Smooth muscle cell (in vitro differentiated cells): ENCODE results near the gene ZDHHC4. TPM values are rescaled to one million over a fixed set of nuclear protein-coding genes. Genes with fewer than 3 reads are reported as not detected.

Experiments used
- DNase-seq: peaks from one replicate; lab custom pipeline; 2025; ENCODE audit not compliant: unreplicated experiment; lab: John Stamatoyannopoulos, UW
- H2AFZ ChIP-seq: fragments of 200-600 bp; sonication (generic); 2 replicates; pipeline ENCODE4 v1.6.0; 2016; ENCODE audit warnings: antibody characterized with exemption, low read depth, mild to moderate bottlenecking
- H3F3A ChIP-seq: fragments of 200-600 bp; sonication (generic); 2 replicates; pipeline ENCODE4 v1.6.0; 2017; ENCODE audit warnings: antibody characterized with exemption, low read depth
- H3K27ac ChIP-seq: fragments of 200-600 bp; sonication (generic); 2 replicates; pipeline ENCODE4 v1.5.1; 2016; ENCODE audit warnings: low read depth, mild to moderate bottlenecking
- H3K27me3 ChIP-seq: fragments of 200-600 bp; sonication (generic); 2 replicates; pipeline ENCODE4 v1.6.1; 2016; ENCODE audit warnings: low read depth, mild to moderate bottlenecking
- H3K36me3 ChIP-seq: fragments of 200-600 bp; sonication (generic); 2 replicates; pipeline ENCODE4 v1.5.1; 2016; ENCODE audit warnings: low read depth
- H3K4me1 ChIP-seq: fragments of 200-600 bp; sonication (generic); 2 replicates; pipeline ENCODE4 v1.5.1; 2016; ENCODE audit warnings: low read depth
- H3K4me2 ChIP-seq: fragments of 200-600 bp; sonication (generic); 2 replicates; pipeline ENCODE4 v1.6.0; 2016; ENCODE audit warnings: mild to moderate bottlenecking
- H3K4me3 ChIP-seq: fragments of 200-600 bp; sonication (generic); 2 replicates; pipeline ENCODE4 v1.5.1; 2016; ENCODE audit warnings: mild to moderate bottlenecking
- H3K79me2 ChIP-seq: fragments of 200-600 bp; sonication (generic); 2 replicates; pipeline ENCODE4 v1.6.0; 2016; ENCODE audit warnings: low read depth, mild to moderate bottlenecking
- H3K9ac ChIP-seq: fragments of 200-600 bp; sonication (generic); 2 replicates; pipeline ENCODE4 v1.6.0; 2016; ENCODE audit warnings: low read depth
- H3K9me3 ChIP-seq: fragments of 200-600 bp; sonication (generic); replicated peaks from 2 replicates; pipeline ENCODE4 v1.5.1; 2016; ENCODE audit warnings: low read depth
- H4K20me1 ChIP-seq: fragments of 200-600 bp; sonication (generic); 2 replicates; pipeline ENCODE4 v1.6.0; 2016; ENCODE audit warnings: low read depth
- WGBS: methylation state at CpG from one replicate; pipeline ENCODE4 v1.1.7; 2016; ENCODE audit warnings: low lambda C conversion rate; 5-methylcytosine and 5-hydroxymethylcytosine counted together
- polyA plus RNA-seq: library from polyadenylated mRNA; unstranded; fragments of >200 nt; fragmentation: Nextera tagmentation; extraction: Ambion mirVana; gene quantifications from 2 replicates; pipeline ENCODE4 v1.2.1, GENCODE V29; 2016
- total RNA-seq: library from RNA; depleted of rRNA; stranded (reverse); fragments of >200 nt; gene quantifications from 2 replicates; pipeline ENCODE4 v1.2.3, GENCODE V29; 2014
- TF ChIP-seq, protein P1 (sequence below): fragments of 200-600 bp; sonication (generic); IDR thresholded peaks from 2 replicates; pipeline ENCODE4 v1.5.1; 2017; ENCODE audit warnings: borderline replicate concordance, mild to moderate bottlenecking, antibody characterized with exemption; ENCODE audit not compliant: insufficient read depth, poor library complexity, severe bottlenecking

The ZDHHC4 gene
- total and polyA plus RNA-seq, 2 experiments from 2014 or later, result 55.8 to 86.8 TPM

DNA sequence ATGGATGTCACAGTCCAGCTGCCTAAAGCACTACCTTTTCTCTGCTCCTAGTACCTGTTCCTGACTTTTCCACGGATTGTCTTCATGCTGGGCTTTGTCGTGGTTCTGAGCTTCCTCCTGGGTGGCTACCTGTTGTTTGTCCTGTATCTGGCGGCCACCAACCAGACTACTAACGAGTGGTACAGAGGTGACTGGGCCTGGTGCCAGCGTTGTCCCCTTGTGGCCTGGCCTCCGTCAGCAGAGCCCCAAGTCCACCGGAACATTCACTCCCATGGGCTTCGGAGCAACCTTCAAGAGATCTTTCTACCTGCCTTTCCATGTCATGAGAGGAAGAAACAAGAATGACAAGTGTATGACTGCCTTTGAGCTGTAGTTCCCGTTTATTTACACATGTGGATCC is 11.3 kb downstream of the ZDHHC4 start:
- peaks cover 5% of the 10 kb centered on the region for H4K20me1 ChIP-seq
- TF ChIP-seq, protein P1, sequence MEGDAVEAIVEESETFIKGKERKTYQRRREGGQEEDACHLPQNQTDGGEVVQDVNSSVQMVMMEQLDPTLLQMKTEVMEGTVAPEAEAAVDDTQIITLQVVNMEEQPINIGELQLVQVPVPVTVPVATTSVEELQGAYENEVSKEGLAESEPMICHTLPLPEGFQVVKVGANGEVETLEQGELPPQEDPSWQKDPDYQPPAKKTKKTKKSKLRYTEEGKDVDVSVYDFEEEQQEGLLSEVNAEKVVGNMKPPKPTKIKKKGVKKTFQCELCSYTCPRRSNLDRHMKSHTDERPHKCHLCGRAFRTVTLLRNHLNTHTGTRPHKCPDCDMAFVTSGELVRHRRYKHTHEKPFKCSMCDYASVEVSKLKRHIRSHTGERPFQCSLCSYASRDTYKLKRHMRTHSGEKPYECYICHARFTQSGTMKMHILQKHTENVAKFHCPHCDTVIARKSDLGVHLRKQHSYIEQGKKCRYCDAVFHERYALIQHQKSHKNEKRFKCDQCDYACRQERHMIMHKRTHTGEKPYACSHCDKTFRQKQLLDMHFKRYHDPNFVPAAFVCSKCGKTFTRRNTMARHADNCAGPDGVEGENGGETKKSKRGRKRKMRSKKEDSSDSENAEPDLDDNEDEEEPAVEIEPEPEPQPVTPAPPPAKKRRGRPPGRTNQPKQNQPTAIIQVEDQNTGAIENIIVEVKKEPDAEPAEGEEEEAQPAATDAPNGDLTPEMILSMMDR, result no peak
- H3K9me3 ChIP-seq, result no peaks in the 10 kb centered on the region
- peaks cover 4% of the 10 kb centered on the region for H3K4me1 ChIP-seq
- DNase-seq, result no peak
- H3K4me2 ChIP-seq, result no peak overlapping the region
- no peak overlapping the region for H3K4me3 ChIP-seq
- H3K79me2 ChIP-seq, result peaks cover 23% of the 10 kb centered on the region
- no peaks in the 10 kb centered on the region for H3K27me3 ChIP-seq
- no peak overlapping the region for H2AFZ ChIP-seq
- 96% methylated on average over 9 of the region's 9 CpGs for WGBS
- H3K9ac ChIP-seq, result no peak overlapping the region
- no peak overlapping the region for H3K27ac ChIP-seq
- H3F3A ChIP-seq, result peaks cover 13% of the 10 kb centered on the region
- H3K36me3 ChIP-seq, result no peaks in the 10 kb centered on the region

DNA sequence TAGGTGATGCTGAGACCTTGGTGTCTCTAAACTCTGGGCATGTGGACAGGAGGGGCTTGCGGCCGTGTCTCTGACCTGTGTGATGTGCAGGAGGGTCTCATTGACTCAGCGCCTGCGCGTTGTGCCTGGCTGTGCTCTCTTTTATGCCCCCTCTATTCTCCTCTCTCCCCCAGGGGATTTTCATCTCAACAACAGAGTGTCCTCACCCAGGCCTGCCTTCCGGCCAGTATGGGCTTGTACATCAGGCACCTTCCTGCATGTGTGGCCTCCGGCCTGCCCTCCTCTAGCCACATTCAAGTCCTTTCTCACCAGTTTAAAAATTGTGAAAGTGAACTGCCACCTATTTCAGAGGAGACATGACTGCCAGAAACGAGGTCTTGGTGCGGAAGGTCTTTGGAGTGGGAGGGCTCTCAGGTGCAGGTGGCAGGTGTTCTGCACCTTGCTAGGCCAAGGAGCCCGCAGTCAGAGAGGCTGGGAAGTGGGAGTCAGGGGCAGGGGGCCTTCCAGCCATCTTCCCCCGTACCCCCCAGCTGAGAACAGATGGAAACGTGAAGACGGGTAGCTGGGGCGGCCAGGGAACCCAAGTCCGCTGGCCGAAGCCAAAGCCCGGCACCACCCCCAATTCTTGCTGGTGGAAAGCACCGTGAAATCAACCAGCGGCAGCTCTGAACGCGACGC is 12.0 kb downstream of the ZDHHC4 start:
- H3K9ac ChIP-seq, result no peak overlapping the region
- TF ChIP-seq, protein P1, result no peak
- WGBS, result 58% methylated on average over 20 of the region's 22 CpGs
- H3K4me1 ChIP-seq, result peaks cover 4% of the 10 kb centered on the region
- peaks cover 5% of the 10 kb centered on the region for H4K20me1 ChIP-seq
- H2AFZ ChIP-seq, result no peak overlapping the region
- H3K4me2 ChIP-seq, result peak overlapping the region; percentile 79
- no peak overlapping the region for H3K27ac ChIP-seq
- peaks cover 13% of the 10 kb centered on the region for H3F3A ChIP-seq
- no peaks in the 10 kb centered on the region for H3K27me3 ChIP-seq
- no peaks in the 10 kb centered on the region for H3K9me3 ChIP-seq
- H3K36me3 ChIP-seq, result no peaks in the 10 kb centered on the region
- peak overlapping the region; percentile 93 for H3K4me3 ChIP-seq
- peaks cover 23% of the 10 kb centered on the region for H3K79me2 ChIP-seq
- DNase-seq, result no peak

DNA sequence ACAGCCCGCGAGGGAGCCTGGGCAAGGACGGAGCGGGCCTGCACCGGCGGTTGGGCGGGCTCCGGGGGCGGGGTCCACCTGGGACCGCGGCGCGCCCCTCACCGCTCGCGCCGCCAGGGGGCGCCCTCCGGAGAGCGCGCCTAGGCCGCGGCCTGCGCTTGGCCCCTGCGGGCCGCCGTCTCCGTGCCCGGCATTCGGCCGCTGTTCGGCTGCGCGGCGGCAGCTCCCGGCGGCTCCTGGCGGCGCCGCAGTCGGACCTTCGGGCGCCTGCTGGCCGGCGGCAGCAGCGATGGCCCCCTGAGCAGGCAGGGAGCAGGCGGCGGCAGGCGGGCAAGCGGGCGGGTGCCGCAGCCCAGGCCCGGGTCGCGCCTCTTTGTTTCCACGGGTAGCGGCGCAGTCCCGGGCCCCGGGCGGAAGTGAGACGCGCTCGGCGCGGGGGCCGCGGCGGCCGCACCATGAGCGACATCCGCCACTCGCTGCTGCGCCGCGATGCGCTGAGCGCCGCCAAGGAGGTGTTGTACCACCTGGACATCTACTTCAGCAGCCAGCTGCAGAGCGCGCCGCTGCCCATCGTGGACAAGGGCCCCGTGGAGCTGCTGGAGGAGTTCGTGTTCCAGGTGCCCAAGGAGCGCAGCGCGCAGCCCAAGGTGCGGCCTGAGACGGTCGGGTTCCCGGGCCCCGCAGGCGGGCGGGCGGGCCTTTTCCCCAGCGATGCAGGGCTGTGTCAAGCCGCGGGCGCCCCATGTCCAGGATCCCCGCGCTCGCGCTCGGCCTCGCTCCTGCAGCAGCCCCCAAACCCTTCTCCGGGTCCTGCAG is 12.8 kb downstream of the ZDHHC4 start, which contains the start of gene INTS15:
TSS of gene INTS15 (plus strand) at position 193 of the 816 bp plus-strand sequence. CDS start at position 456, 263 bp downstream.
- no peaks in the 10 kb centered on the region for H3K9me3 ChIP-seq
- peaks cover 13% of the 10 kb centered on the region for H3F3A ChIP-seq
- peak within 1 kb of the TSS; percentile 93 for H3K4me3 ChIP-seq
- peaks cover 4% of the 10 kb centered on the region for H3K4me1 ChIP-seq
- TF ChIP-seq, protein P1, result peak; percentile 60
- no peaks in the 10 kb centered on the region for H3K27me3 ChIP-seq
- peaks cover 23% of the 10 kb centered on the region for H3K79me2 ChIP-seq
- H3K36me3 ChIP-seq, result no peaks in the 10 kb centered on the region
- peaks cover 5% of the 10 kb centered on the region for H4K20me1 ChIP-seq
- peak; percentile 54 for DNase-seq
- peak within 1 kb of the TSS; percentile 96 for H3K4me2 ChIP-seq
- peak within 1 kb of the TSS; percentile 77 for H2AFZ ChIP-seq
- WGBS, result 1% methylated on average over 93 of the region's 107 CpGs
- H3K27ac ChIP-seq, result peak within 1 kb of the TSS; percentile 49
- H3K9ac ChIP-seq, result peak within 1 kb of the TSS; percentile 78
